ENCODE results near the gene RRP12. TPM values are rescaled to one million over a fixed set of nuclear protein-coding genes. Genes with fewer than 3 reads are reported as not detected.

RRP12 gene
- total and polyA plus RNA-seq, 2 donors (not counting 3 experiments of a cell fraction or from before 2014, with no cell fraction given), result 13.6 to 35.8 TPM

DNA sequence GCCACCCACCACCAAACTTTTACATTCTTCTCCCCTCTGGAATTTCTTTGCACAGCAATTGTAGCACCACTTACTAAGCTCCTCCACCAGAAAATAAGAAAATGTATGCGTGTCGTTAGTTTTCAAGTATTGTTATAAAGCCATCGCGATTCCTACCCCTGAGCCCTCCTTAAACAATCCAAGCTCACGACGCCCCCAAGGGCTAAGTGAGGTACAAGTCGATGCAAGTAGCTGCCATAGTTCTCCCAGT, 67.9 kb downstream of the RRP12 start:
- Histone ChIP-seq H3K36me3 (ENCODE audit: control insufficient read depth in 2 of 2, extremely low read depth in 1 of 2, insufficient read depth in 2 of 2, low read length in 2 of 2) (peaks cover 0 to 5% of the 10 kb centered on the region in 2 experiments), H3K4me3 (replicated peaks in 1 of 3; ENCODE audit: insufficient read depth in 1 of 3, low read depth in 1 of 3, low read length in 3 of 3) (peak overlapping the region; percentile 32 to 84 (median 80)), H3K79me2 (ENCODE audit: control insufficient read depth, insufficient read depth, low read length) (peaks cover 24% of the 10 kb centered on the region), H3K9me1 (replicated peaks; ENCODE audit: control insufficient read depth, extremely low read depth, insufficient read depth, low read length) (no peaks in the 10 kb centered on the region), H3K4me2 (ENCODE audit: insufficient read depth, low read length) (peak overlapping the region; percentile 88), H3K27ac (ENCODE audit: insufficient read depth, low read depth, low read length) (peak overlapping the region; percentile 75), H3K9ac (replicated peaks; ENCODE audit: extremely low read depth, insufficient read depth, low read length) (peak overlapping the region; percentile 97), H3K4me1 (ENCODE audit: control insufficient read depth, extremely low read depth, insufficient read depth, low read length) (peaks cover 11% of the 10 kb centered on the region), H3K27me3 (ENCODE audit: control insufficient read depth in 2 of 2, insufficient read depth in 2 of 2, low read length in 2 of 2) (peaks cover 19 to 28% of the 10 kb centered on the region in 2 experiments), H4K20me1 (replicated peaks; ENCODE audit: control insufficient read depth, extremely low read depth, insufficient read depth, low read length) (no peaks in the 10 kb centered on the region), H2AFZ (ENCODE audit: low read depth, low read length) (peak overlapping the region; percentile 21), H3K9me3 (replicated peaks; ENCODE audit: control insufficient read depth, insufficient read depth, low read length) (no peaks in the 10 kb centered on the region)
- dilution Hi-C loops (cut with MboI; ENCODE audit: extremely low pct_ligation_motif_present, low sequenced_read_pairs) (no loop called here), intact Hi-C loops (cut with micrococcal nuclease) (loop anchor here (1.0 to 10.0 kb wide), 4 partner anchors 22 to 258 kb away; partner anchors contain the start of gene ARHGAP19)
- TF ChIP-seq POLR2A (IDR thresholded peaks at IDR 0.05; ENCODE audit: low read depth, low read length), result no peak
- TF ChIP-seq, protein P1, sequence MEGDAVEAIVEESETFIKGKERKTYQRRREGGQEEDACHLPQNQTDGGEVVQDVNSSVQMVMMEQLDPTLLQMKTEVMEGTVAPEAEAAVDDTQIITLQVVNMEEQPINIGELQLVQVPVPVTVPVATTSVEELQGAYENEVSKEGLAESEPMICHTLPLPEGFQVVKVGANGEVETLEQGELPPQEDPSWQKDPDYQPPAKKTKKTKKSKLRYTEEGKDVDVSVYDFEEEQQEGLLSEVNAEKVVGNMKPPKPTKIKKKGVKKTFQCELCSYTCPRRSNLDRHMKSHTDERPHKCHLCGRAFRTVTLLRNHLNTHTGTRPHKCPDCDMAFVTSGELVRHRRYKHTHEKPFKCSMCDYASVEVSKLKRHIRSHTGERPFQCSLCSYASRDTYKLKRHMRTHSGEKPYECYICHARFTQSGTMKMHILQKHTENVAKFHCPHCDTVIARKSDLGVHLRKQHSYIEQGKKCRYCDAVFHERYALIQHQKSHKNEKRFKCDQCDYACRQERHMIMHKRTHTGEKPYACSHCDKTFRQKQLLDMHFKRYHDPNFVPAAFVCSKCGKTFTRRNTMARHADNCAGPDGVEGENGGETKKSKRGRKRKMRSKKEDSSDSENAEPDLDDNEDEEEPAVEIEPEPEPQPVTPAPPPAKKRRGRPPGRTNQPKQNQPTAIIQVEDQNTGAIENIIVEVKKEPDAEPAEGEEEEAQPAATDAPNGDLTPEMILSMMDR (IDR thresholded peaks at IDR 0.05; ENCODE audit: extremely low read depth in 1 of 2, insufficient read depth in 1 of 2, low read depth in 1 of 2, low read length in 2 of 2), result peak in 1 of 2 donors; percentile 16
- no peak for TF ChIP-seq EZH2 (IDR thresholded peaks at IDR 0.05; ENCODE audit: borderline replicate concordance, low read depth, low read length, severe bottlenecking)
- TF ChIP-seq MYC (IDR thresholded peaks at IDR 0.05; ENCODE audit: low read depth, low read length), result no peak
- no TSS peak for BruUV-seq (replicated peaks)
- ChIA-PET CTCF (interaction anchor here (0.7 to 4.4 kb wide), 21 partner anchors 10 to 295 kb away, joined by 3 to 73 read pairs (median 9); partner anchors contain the start of genes ARHGAP19, FRAT1 and RRP12), POLR2A (interaction anchor here (3.4 kb wide), 1 partner anchor 14 kb away, joined by 10 read pairs; the partner anchor contains the start of gene FRAT1)
- FAIRE-seq (peak; percentile 43), DNase-seq (ENCODE audit: low read depth, low spot score) (peak; percentile 64)

All from endothelial cell of umbilical vein (primary cell).